GM21717 (cell line): ENCODE measurements around the gene CADPS2.

Source experiments
- ATAC-seq: cut with Tn5 transposase; IDR thresholded peaks from one replicate; pipeline ENCODE4 v1.9.1; 2021; ENCODE audit warnings: mild to moderate bottlenecking, moderate library complexity; ENCODE audit not compliant: unreplicated experiment

The CADPS2 gene

GRCh38 chr7:122327969-122328368 is 558.3 kb downstream of the CADPS2 start:
- no peak for ATAC-seq

- ATAC-seq, result no peak
Measured at GRCh38 chr7:122316467-122317388, 569.5 kb downstream of the CADPS2 start.

GRCh38 chr7:122315507-122316466 is 570.5 kb downstream of the CADPS2 start:
- no peak for ATAC-seq

- no peak for ATAC-seq
Measured at GRCh38 chr7:122314284-122314683, 572.0 kb downstream of the CADPS2 start.

GRCh38 chr7:122312789-122313188 is 573.5 kb downstream of the CADPS2 start:
- no peak for ATAC-seq

GRCh38 chr7:122311734-122312450 is 574.4 kb downstream of the CADPS2 start:
- ATAC-seq, result no peak

GRCh38 chr7:122311050-122311700 is 575.1 kb downstream of the CADPS2 start:
- ATAC-seq, result no peak

- ATAC-seq, result no peak
Measured at GRCh38 chr7:122310119-122311021, 575.9 kb downstream of the CADPS2 start.

GRCh38 chr7:122309421-122309820 is 576.8 kb downstream of the CADPS2 start:
- no peak for ATAC-seq

GRCh38 chr7:122307228-122307621 is 579.0 kb downstream of the CADPS2 start:
- ATAC-seq, result no peak

GRCh38 chr7:122306320-122307227 is 579.7 kb downstream of the CADPS2 start:
- no peak for ATAC-seq

GRCh38 chr7:122305475-122306319 is 580.6 kb downstream of the CADPS2 start:
- no peak for ATAC-seq

GRCh38 chr7:122304996-122305421 is 581.3 kb downstream of the CADPS2 start:
- no peak for ATAC-seq

- no peak for ATAC-seq
Measured at GRCh38 chr7:122304319-122304975, 581.8 kb downstream of the CADPS2 start, which contains the start of gene FEZF1. FEZF1 (minus strand) TSS chr7:122304750; CDS start chr7:122304437, 313 bp downstream.

- ATAC-seq, result no peak
Measured at GRCh38 chr7:122303531-122304318, 582.5 kb downstream of the CADPS2 start.
